ENCODE measurements around the gene TAF1.
"Not testable (repeated sequence)": the region's sequence is repeated elsewhere in the genome, so short reads cannot be mapped to it uniquely, and the experiment has no call there.

GRCh38 chrX:71416260-71416659 is 50.1 kb downstream of the TAF1 start:
- TF ChIP-seq CTCF (conservative IDR thresholded peaks at IDR 0.05; ENCODE audit: low read length); EZH2phosphoT487 (IDR thresholded peaks at IDR 0.05; ENCODE audit: borderline replicate concordance): not testable (repeated sequence)

All from Loucy (cell line).